T-helper 17 cell (primary cell): ENCODE results near the gene SART3. TPM values are rescaled to one million over a fixed set of nuclear protein-coding genes. Genes with fewer than 3 reads are reported as not detected.
"Not testable (repeated sequence)": the region's sequence is repeated elsewhere in the genome, so short reads cannot be mapped to it uniquely, and the experiment has no call there.

Experiments used
- ATAC-seq: fragments of 150-1000 bp; cut with Tn5 transposase; 2 replicates; pipeline ENCODE4 v1.10.0; 2021; ENCODE audit warnings: mild to moderate bottlenecking, moderate library complexity
- DNase-seq, 3 donors: peaks; one replicate each; pipeline versions ENCODE4 v3.0.0 to v3.0.0-alpha.2; 2020 to 2021
- H3K9me3 ChIP-seq: one replicate; pipeline ENCODE4 v1.7.0; 2013; ENCODE audit warnings: low read length, mild to moderate bottlenecking; ENCODE audit not compliant: control insufficient read depth, poor library complexity, severe bottlenecking
- H3K27ac Mint-ChIP-seq: one replicate; pipeline ENCODE4 v1.8.0; 2022; ENCODE audit warnings: mild to moderate bottlenecking, moderate library complexity, mixed read lengths
- H3K27me3 Mint-ChIP-seq: one replicate; pipeline ENCODE4 v1.8.0; 2022; ENCODE audit warnings: mixed read lengths
- H3K36me3 Mint-ChIP-seq: one replicate; pipeline ENCODE4 v1.8.0; 2022; ENCODE audit warnings: low read depth, mixed read lengths
- H3K4me1 Mint-ChIP-seq: one replicate; pipeline ENCODE4 v1.8.0; 2022; ENCODE audit warnings: mild to moderate bottlenecking, mixed read lengths
- H3K4me3 Mint-ChIP-seq: one replicate; pipeline ENCODE4 v1.8.0; 2022; ENCODE audit warnings: mild to moderate bottlenecking, moderate library complexity, mixed read lengths
- total RNA-seq, 4 donors: library from RNA in 2 of 4; stranded (reverse) in 2 of 4; gene quantifications; one replicate each; pipeline ENCODE4 v1.2.3 and lab custom pipeline; 2022 to 2026

The SART3 gene
- total RNA-seq, 2 donors from 2014 or later: 85.3 to 107 TPM

DNA sequence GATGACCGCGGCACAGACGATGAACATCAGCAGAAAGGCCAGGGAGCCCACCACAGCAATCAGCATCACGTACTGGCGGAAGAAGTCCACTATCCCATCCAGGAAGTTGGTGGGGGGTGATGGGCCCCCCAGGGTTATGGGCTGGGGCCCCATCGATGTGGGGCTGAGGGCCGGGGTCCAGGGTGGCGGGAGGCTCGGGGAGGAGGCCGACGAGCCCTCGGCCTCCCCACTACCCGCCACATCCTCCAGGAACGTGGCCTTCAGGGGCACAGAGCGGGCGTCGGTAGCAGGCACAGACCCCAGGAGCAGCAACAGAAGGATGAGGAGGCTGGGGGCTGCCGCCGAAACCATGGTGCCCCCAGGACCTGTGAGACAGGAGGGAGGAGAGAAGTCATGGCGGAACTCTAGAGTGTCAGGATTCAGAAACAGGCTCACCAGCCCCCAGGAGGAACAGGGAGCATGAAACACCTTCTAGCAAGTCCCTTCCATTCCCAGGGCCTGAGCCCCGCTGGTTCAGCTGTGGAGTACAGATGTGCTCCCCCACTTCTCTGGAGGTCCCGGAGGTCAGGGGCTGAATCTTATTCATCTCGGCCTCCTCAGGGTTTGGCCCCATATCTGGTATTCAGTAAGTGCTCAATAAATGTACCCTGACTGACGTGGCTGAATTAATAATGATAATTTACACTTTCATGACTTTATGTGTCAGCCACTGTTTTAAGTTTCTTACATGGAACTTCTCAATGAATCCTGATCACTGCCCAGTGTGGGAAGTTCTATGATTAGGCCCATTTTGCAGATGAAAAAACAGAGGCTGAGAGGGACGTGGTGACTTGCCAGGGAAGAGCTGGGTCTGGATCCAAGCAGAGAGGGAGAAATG lies 31.3 kb upstream of the SART3 start:
- H3K9me3 ChIP-seq: no peaks in the 10 kb centered on the region
- no peak for ATAC-seq
- Mint-ChIP-seq H3K36me3 (no peaks in the 10 kb centered on the region), H3K27ac (no peak overlapping the region), H3K27me3 (no peaks in the 10 kb centered on the region), H3K4me3 (no peak overlapping the region), H3K4me1 (peaks cover 3% of the 10 kb centered on the region)
- no peak for DNase-seq

DNA sequence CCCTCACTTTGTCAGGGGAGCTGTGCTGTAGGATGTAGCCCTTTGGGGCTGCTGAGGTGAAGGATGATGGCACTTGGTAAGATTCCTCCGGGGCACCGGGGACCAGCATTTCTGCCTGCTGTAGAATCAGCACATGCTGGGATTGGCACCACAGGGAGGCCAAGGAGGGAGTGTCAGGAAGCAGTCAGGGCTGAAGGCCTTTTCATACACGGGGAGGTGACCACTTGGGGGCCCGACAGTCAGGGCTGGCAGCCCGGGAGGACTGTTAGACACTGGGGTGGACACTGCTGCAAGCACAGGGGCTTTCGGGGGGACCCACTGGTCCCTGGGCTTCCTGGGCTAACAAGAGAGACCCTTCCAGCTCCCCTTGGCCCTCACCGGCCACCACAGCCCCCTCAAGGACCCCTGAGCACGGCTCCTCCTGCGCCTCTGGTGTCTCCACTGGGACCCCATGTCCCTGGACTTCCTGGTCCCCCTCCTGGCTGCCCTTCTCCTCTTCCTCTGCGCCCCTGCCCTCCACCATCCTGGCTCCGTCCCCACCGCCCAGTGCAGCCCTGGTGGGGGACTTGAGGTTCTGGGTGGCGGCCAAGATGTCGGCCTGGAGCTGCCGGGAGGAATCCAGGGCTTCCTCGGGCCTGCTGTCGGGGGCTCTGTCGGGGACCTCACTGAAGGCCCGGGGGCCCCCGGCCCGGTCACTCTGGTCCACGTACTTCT lies 30.5 kb upstream of the SART3 start:
- no peak overlapping the region for H3K4me3 Mint-ChIP-seq
- no peaks in the 10 kb centered on the region for H3K27me3 Mint-ChIP-seq
- no peaks in the 10 kb centered on the region for H3K9me3 ChIP-seq
- ATAC-seq (no peak), DNase-seq (no peak)
- H3K36me3 Mint-ChIP-seq: no peaks in the 10 kb centered on the region
- H3K27ac Mint-ChIP-seq: no peak overlapping the region
- peaks cover 3% of the 10 kb centered on the region for H3K4me1 Mint-ChIP-seq

DNA sequence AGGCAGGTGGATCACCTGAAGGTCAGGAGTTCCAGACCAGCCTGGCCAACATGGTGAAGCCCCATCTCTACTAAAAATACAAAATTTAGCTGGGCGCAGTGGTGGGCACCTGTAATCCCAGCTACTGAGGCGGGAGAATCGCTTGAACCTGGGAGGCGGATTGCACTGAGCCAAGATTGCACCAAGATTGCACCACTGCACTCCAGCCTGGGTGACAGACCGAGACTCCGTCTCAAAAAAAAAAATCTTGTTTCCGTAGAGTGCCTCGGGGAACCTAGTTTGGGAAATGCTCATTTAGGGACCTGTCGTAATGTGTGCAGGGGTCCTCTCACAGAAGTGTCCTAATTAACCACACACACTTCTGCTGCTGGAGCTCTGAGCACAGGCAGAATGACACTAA lies 29.5 kb upstream of the SART3 start:
- H3K36me3 Mint-ChIP-seq, H3K4me1 Mint-ChIP-seq, H3K27ac Mint-ChIP-seq, H3K9me3 ChIP-seq, H3K27me3 Mint-ChIP-seq, DNase-seq, ATAC-seq, H3K4me3 Mint-ChIP-seq: not testable (repeated sequence)

DNA sequence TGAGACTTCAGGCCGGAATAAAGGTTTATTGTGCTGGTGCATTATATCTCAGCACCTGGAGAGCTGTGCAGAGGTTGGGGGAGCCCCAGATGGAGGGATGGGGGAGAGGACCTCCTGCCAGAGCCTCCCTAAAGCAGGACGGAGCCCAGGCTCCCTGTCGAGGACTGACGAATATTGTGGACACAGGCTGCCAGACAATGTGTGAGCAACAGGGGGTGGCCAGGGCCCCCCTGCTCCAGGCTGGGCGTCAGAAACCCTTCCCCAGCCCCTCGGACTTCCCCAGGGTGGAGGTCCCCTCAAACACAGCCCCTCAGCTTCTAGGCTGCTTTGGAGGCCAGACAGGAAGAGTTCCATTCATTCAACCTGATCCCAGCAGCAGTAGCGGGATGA lies 28.9 kb upstream of the SART3 start:
- H3K4me3 Mint-ChIP-seq: no peak overlapping the region
- peaks cover under 1% of the 10 kb centered on the region for H3K27me3 Mint-ChIP-seq
- DNase-seq (no peak), ATAC-seq (no peak)
- peaks cover 4% of the 10 kb centered on the region for H3K4me1 Mint-ChIP-seq
- H3K36me3 Mint-ChIP-seq: peaks cover under 1% of the 10 kb centered on the region
- H3K27ac Mint-ChIP-seq: peak overlapping the region; percentile 49
- no peaks in the 10 kb centered on the region for H3K9me3 ChIP-seq

DNA sequence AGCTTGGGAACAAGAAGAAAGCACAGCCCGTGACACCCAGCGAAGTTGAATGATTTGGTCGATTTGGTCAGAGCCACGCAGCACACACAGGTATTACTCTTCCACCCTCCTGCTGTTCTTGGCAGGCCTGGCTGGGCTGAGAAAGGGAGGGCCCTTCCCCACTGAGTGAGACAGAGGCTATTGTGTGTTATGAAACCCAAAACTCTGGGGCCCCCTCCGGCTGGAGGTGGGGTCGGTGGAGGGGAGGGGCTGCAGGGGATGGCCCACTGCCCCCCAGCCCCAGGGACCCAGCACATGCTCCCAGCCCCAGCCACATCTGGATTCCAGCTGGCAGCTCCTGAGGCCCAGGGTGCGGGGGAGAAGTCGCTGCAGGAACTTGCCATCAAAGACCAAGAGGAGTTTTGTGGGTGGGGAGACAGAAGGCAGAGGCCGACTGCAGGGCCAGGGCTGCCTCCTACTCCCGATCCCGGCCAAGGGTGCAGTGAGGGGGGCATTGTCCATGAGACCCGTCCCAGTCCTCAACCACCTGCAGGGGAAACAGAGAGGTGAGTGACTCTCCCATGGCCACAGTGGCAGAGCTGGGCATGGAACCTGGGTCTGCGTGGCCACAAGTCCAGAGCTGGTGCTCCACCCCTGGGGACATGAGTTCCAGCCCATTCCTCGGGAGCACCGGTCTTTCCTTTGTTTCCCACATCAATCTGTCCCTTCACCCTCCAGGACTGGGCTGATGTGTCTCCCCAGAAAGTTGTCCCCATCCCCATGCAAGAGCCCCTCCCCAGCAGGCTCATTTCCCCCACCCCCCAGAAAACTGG lies 28.3 kb upstream of the SART3 start:
- Mint-ChIP-seq H3K4me3 (no peak overlapping the region), H3K27ac (peak overlapping the region; percentile 49), H3K27me3 (peaks cover 5% of the 10 kb centered on the region), H3K36me3 (peaks cover 3% of the 10 kb centered on the region), H3K4me1 (peaks cover 5% of the 10 kb centered on the region)
- ATAC-seq (no peak), DNase-seq (no peak)
- no peaks in the 10 kb centered on the region for H3K9me3 ChIP-seq

DNA sequence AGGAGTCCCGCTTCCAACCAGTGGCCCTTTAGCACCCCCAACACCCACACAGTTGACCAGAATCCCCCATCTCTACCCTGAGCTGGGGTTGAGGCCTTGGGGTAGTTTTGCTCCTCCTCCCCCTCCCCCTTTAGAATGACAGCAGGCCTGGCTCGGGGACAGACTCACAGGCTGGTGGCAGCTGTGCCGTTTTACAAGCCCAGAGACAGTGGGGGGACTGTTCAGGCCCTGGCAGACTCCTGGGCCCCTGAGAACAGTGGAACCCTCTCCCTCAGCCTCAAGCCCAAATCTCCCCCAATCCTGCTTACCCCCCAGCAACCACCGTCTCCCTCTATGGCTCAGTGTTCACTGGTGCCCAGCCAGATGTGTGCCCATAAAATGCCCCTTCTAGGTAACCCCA lies 26.9 kb upstream of the SART3 start:
- no peak overlapping the region for H3K27ac Mint-ChIP-seq
- DNase-seq: no peak
- H3K4me3 Mint-ChIP-seq: no peak overlapping the region
- no peaks in the 10 kb centered on the region for H3K9me3 ChIP-seq
- ATAC-seq: no peak
- peaks cover 5% of the 10 kb centered on the region for H3K27me3 Mint-ChIP-seq
- H3K36me3 Mint-ChIP-seq: peaks cover 3% of the 10 kb centered on the region
- peaks cover 5% of the 10 kb centered on the region for H3K4me1 Mint-ChIP-seq

DNA sequence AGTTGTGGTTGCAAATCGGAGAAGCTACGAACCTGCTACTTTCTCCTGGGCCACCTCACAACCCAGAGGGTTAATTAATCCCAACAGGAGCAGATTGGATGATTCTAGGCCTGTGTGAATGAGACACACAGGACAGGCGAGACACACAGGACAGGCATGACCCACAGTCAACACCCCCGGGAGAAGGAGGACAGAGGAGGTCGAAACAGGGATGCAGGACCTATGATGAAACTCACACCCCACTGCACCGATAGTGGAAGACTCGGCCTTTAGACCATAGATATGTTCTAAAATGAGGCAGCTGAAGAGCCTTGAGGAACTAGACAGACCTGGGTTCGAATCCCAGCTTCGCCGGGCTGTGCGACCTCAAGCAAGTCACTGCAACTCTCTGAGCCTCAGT lies 25.3 kb upstream of the SART3 start:
- no peak for DNase-seq
- H3K27ac Mint-ChIP-seq: no peak overlapping the region

DNA sequence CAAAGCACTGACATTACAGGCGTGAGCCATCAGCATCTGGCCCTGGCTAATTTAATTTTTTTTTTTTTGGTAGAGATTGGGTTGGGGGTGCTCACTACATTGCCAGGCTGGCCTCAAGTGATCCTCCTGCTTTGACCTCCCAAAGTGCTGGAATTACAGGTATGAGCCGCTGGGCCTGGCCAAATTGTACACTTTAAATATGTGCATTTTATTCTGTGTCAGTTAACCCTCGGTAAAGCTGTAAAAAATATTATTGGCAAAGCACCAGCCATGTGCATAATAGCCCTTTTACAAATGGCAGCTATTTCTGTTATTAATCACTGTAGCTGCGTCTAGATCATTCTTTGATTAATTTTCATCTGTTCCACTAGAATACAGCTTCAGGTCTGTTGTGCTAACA lies 24.9 kb upstream of the SART3 start:
- Mint-ChIP-seq H3K4me1 (peaks cover 2% of the 10 kb centered on the region), H3K36me3 (peaks cover 3% of the 10 kb centered on the region), H3K4me3 (no peak overlapping the region), H3K27ac (no peak overlapping the region), H3K27me3 (peaks cover 5% of the 10 kb centered on the region)
- no peaks in the 10 kb centered on the region for H3K9me3 ChIP-seq
- DNase-seq: no peak
- no peak for ATAC-seq

More for the DNA sequence above, 25.3 kb upstream of the SART3 start:
- Mint-ChIP-seq H3K4me3 (no peak overlapping the region), H3K36me3 (peaks cover 3% of the 10 kb centered on the region), H3K4me1 (peaks cover 5% of the 10 kb centered on the region), H3K27me3 (peaks cover 5% of the 10 kb centered on the region)
- no peaks in the 10 kb centered on the region for H3K9me3 ChIP-seq
- no peak for ATAC-seq

DNA sequence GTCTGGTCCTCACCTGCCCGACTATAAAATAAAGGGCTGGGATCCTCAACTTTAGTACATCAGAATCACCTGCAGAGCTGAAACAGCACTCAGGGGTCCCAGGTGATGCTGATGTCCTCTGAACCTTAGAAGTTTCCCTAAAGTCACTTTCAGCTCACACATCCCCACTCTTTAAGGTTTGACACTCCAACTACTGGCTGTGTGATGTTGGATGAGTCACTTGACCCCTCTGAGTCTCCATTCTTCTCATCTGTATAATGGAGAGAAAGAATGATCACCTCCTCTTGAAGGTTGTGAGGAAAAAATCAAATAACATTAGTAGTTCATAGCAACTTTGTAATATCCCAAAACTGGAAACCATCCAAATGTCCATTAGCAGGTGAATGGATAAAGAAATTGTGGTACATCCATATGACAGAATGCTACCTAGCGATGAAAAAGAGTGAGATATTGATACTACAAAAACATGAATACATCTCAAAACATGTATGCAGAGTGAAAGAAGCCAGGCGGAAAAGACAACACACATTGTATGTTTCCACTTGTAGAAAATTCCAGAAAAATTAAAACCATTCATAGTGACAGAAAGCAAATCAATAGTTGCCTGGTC lies 23.6 kb upstream of the SART3 start:
- no peak for DNase-seq
- peaks cover 2% of the 10 kb centered on the region for H3K4me1 Mint-ChIP-seq
- no peaks in the 10 kb centered on the region for H3K9me3 ChIP-seq

DNA sequence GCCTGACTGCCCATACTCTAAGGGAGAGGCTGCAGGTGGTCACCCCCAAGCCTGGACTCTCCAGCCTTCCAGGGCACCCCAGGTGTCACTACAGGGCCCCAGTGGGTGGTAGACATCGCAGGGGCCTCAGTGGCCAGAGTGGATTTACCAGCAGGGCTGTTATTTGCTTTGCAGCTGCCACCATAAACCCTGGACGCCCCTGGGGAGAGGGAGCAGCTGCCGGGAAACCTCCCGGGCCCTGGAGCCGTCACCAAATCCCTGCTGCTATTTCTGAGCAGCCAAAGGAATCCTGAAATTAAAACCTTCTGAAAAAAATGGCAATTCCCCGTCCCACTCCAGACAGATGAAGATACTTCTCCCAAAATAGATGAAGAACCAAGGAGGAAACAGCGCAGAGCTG lies 23.0 kb upstream of the SART3 start:
- DNase-seq (no peak), ATAC-seq (no peak)
- H3K9me3 ChIP-seq: no peaks in the 10 kb centered on the region
- Mint-ChIP-seq H3K4me3 (no peak overlapping the region), H3K27ac (no peak overlapping the region), H3K36me3 (peaks cover 3% of the 10 kb centered on the region), H3K4me1 (peaks cover 2% of the 10 kb centered on the region), H3K27me3 (peaks cover 5% of the 10 kb centered on the region)

More for the DNA sequence above, 23.6 kb upstream of the SART3 start:
- Mint-ChIP-seq H3K4me3 (no peak overlapping the region), H3K27me3 (peaks cover 5% of the 10 kb centered on the region), H3K27ac (peak overlapping the region; percentile 47), H3K36me3 (peaks cover 3% of the 10 kb centered on the region)
- no peak for ATAC-seq

DNA sequence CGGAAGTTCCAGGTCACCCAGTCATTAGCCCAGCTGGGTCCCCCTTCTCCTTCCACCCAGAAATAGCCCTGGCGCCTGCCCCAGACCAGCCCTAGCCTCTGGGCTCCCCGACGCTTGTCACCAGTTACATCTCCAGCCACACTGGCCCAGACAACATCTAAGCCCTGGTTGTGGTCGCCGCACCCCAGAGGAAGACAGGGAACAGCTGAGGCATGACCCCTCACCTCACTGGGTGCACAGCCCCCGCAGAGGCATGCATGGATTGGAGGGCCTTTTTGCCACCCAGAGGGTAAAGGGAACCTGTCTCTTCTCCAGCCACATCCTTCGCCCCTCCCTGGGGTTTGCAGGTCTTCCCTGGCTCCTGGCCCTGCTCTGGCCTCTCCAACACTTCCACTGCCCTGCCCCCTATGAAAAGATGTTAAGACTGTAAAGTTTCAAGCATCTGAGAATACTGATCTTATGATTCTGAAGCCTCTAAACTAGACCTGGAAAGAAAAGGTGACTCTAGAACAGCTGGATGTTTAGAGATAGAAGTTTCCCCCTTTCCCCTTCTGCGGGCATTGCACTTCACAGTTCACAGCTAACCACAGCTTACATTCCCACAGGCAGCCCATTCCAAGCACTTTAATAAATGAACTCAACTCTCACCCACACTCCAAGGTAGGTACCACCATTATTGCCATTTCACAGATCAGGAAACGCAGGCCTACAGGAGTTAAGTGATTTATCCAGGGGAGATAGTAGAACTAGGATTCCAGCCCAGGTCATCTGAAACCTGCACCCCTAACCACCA lies 22.2 kb upstream of the SART3 start:
- H3K4me1 Mint-ChIP-seq: peaks cover 2% of the 10 kb centered on the region
- H3K9me3 ChIP-seq: no peaks in the 10 kb centered on the region
- H3K4me3 Mint-ChIP-seq: no peak overlapping the region
- no peak for ATAC-seq
- no peak for DNase-seq
- peaks cover 5% of the 10 kb centered on the region for H3K27me3 Mint-ChIP-seq
- H3K27ac Mint-ChIP-seq: no peak overlapping the region
- peaks cover 3% of the 10 kb centered on the region for H3K36me3 Mint-ChIP-seq

DNA sequence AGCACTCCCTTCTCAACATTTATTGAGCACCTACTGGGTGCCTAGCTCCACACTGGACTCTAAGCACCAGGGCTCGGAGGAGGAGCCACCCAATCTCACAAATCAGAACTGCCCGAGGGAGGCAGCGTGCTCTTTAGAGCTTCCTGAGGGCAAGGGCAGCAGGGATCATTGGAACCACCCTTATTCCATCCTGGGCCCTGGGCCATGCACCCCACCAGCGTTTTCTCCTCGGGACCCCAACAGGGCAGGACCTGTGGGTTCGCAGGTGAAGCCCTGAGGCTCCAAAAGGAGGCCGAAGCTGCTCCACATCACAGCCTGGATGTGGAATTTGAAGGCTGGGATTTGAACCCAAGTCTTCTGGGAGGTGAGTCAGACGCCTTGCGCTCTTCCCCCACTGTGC lies 21.5 kb upstream of the SART3 start:
- H3K9me3 ChIP-seq: no peaks in the 10 kb centered on the region
- Mint-ChIP-seq H3K27me3 (peaks cover 5% of the 10 kb centered on the region), H3K4me3 (no peak overlapping the region), H3K36me3 (peaks cover 3% of the 10 kb centered on the region), H3K4me1 (peaks cover 2% of the 10 kb centered on the region), H3K27ac (no peak overlapping the region)
- DNase-seq: no peak
- ATAC-seq: no peak
